IMR-90 (cell line): ENCODE measurements around the gene EIF5A2. TPM values are rescaled to one million over a fixed set of nuclear protein-coding genes. Genes with fewer than 3 reads are reported as not detected.

Experiments used
- ATAC-seq: fragments of 200-7000 bp; cut with Tn5 transposase; 2 replicates; pipeline ENCODE4 v1.9.1; 2020; ENCODE audit warnings: low read depth, mild to moderate bottlenecking, moderate library complexity
- BruUV-seq: library from RNA; stranded (reverse); fragments of 400-500 nt; replicated peaks from 2 replicates; lab custom pipeline; 2021; lab: Mats Ljungman, UMichigan
- CTCF ChIA-PET: fragments of 300-600 bp; formaldehyde crosslinking; extraction: SDS; loops from one replicate; lab custom pipeline; 2021; ENCODE audit warnings: antibody characterized with exemption; lab: Yijun Ruan, JAX
- POLR2A ChIA-PET: fragments of 300-600 bp; sonication (Branson Sonifier 250); formaldehyde crosslinking; loops from one replicate; lab custom pipeline; 2022; ENCODE audit warnings: antibody characterized with exemption; ENCODE audit not compliant: unreplicated experiment; lab: Charles Lee
- DNase-seq: peaks from one replicate; pipeline ENCODE4 v3.0.0; 2013
- H2AFZ ChIP-seq: replicated peaks from 2 replicates; pipeline ENCODE3; 2013; ENCODE audit warnings: low read length, mild to moderate bottlenecking; ENCODE audit not compliant: poor library complexity
- H2AK5ac ChIP-seq: 2 replicates; pipeline ENCODE4 v1.6.1; 2013; ENCODE audit warnings: low read depth, low read length, inconsistent platforms
- H2AK9ac ChIP-seq: replicated peaks from 2 replicates; pipeline ENCODE3; 2013; ENCODE audit warnings: mild to moderate bottlenecking, low read depth, low read length, moderate library complexity; ENCODE audit not compliant: poor library complexity
- H2BK120ac ChIP-seq: 2 replicates; pipeline ENCODE4 v1.6.1; 2013; ENCODE audit warnings: low read depth, low read length, inconsistent platforms
- H2BK15ac ChIP-seq: 3 replicates; pipeline ENCODE4 v1.6.1; 2013; ENCODE audit warnings: low read depth, low read length, inconsistent platforms
- H2BK20ac ChIP-seq: 2 replicates; pipeline ENCODE4 v1.6.1; 2013; ENCODE audit warnings: low read depth, mild to moderate bottlenecking, inconsistent platforms, low read length, moderate library complexity
- H2BK5ac ChIP-seq: 2 replicates; pipeline ENCODE4 v1.6.1; 2013; ENCODE audit warnings: mild to moderate bottlenecking, low read depth, low read length, inconsistent platforms; ENCODE audit not compliant: poor library complexity, severe bottlenecking
- H3K14ac ChIP-seq: replicated peaks from 2 replicates; pipeline ENCODE4 v1.6.1; 2013; ENCODE audit warnings: low read depth, low read length, inconsistent platforms
- H3K18ac ChIP-seq: 2 replicates; pipeline ENCODE4 v1.6.1; 2013; ENCODE audit warnings: low read depth, low read length, control low read depth
- H3K23ac ChIP-seq: 2 replicates; pipeline ENCODE4 v1.6.1; 2013; ENCODE audit warnings: low read depth, low read length, inconsistent platforms
- H3K27ac ChIP-seq: 2 replicates; pipeline ENCODE4 v1.5.1; 2013; ENCODE audit warnings: mild to moderate bottlenecking, control low read depth, low read length; ENCODE audit not compliant: insufficient read depth
- H3K27me3 ChIP-seq: 2 replicates; pipeline ENCODE4 v1.6.1; 2013; ENCODE audit warnings: low read length; ENCODE audit not compliant: control insufficient read depth, insufficient read depth
- H3K36me3 ChIP-seq: 2 replicates; pipeline ENCODE4 v1.6.1; 2013; ENCODE audit warnings: low read length, mixed read lengths; ENCODE audit not compliant: control insufficient read depth, insufficient read depth
- H3K4ac ChIP-seq: 2 replicates; pipeline ENCODE4 v1.6.1; 2013; ENCODE audit warnings: low read depth, low read length, inconsistent platforms
- H3K4me1 ChIP-seq: 2 replicates; pipeline ENCODE4 v1.6.1; 2013; ENCODE audit warnings: low read length, mixed read lengths; ENCODE audit not compliant: control insufficient read depth, insufficient read depth
- H3K4me2 ChIP-seq: 2 replicates; pipeline ENCODE4 v1.6.1; 2013; ENCODE audit warnings: low read depth, mild to moderate bottlenecking, control low read depth, low read length, moderate library complexity
- H3K4me3 ChIP-seq: 2 replicates; pipeline ENCODE4 v1.5.1; 2013; ENCODE audit warnings: low read depth, mild to moderate bottlenecking, control low read depth, low read length, moderate library complexity; ENCODE audit not compliant: insufficient read depth
- H3K56ac ChIP-seq: 2 replicates; pipeline ENCODE4 v1.6.1; 2013; ENCODE audit warnings: low read length, inconsistent platforms; ENCODE audit not compliant: insufficient read depth; ENCODE audit errors: extremely low read depth
- H3K79me1 ChIP-seq, 2 experiments: 2 replicates each; pipeline ENCODE4 v1.6.1; 2013; ENCODE audit warnings: low read length in 2 of 2, inconsistent platforms in 1 of 2, low read depth in 1 of 2
- H3K9ac ChIP-seq: 2 replicates; pipeline ENCODE4 v1.6.1; 2013; ENCODE audit warnings: low read depth, low read length, control low read depth
- H3K9me1 ChIP-seq: 2 replicates; pipeline ENCODE4 v1.6.1; 2013; ENCODE audit warnings: low read length, inconsistent platforms; ENCODE audit not compliant: insufficient read depth
- H3K9me3 ChIP-seq: 2 replicates; pipeline ENCODE4 v1.6.1; 2013; ENCODE audit warnings: low read length; ENCODE audit not compliant: control insufficient read depth, insufficient read depth
- H4K20me1 ChIP-seq: 2 replicates; pipeline ENCODE4 v1.6.1; 2013; ENCODE audit warnings: low read length, inconsistent platforms; ENCODE audit not compliant: insufficient read depth
- H4K5ac ChIP-seq: 2 replicates; pipeline ENCODE4 v1.6.1; 2013; ENCODE audit warnings: mild to moderate bottlenecking, low read depth, low read length, control low read depth
- H4K8ac ChIP-seq, 2 experiments: 2 replicates each; pipeline ENCODE4 v1.6.1; 2013; ENCODE audit warnings: low read depth in 2 of 2, low read length in 2 of 2, control low read depth in 1 of 2, inconsistent platforms in 1 of 2
- H4K91ac ChIP-seq: 2 replicates; pipeline ENCODE4 v1.6.1; 2013; ENCODE audit warnings: low read depth, low read length, inconsistent platforms; ENCODE audit not compliant: insufficient read depth
- BHLHE40 ChIP-seq: fragments of 150-350 bp; IDR thresholded peaks from 2 replicates; pipeline ENCODE4 v1.6.1; 2016; ENCODE audit warnings: mild to moderate bottlenecking, low read depth, low read length
- CTCF ChIP-seq: conservative IDR thresholded peaks from 2 replicates; pipeline ENCODE4 v1.5.1; 2012; ENCODE audit warnings: mild to moderate bottlenecking, low read depth, low read length, improper control_type of control experiment
- ELK1 ChIP-seq: fragments of 150-350 bp; IDR thresholded peaks from 2 replicates; pipeline ENCODE4 v1.6.1; 2016; ENCODE audit warnings: low read depth, mild to moderate bottlenecking, low read length, moderate library complexity, borderline replicate concordance
- MAFK ChIP-seq: IDR thresholded peaks from 2 replicates; pipeline ENCODE4 v1.6.1; 2012; ENCODE audit warnings: low read depth, low read length, improper control_type of control experiment
- MAZ ChIP-seq: IDR thresholded peaks from 2 replicates; pipeline ENCODE4 v1.6.1; 2012; ENCODE audit warnings: low read depth, mild to moderate bottlenecking, low read length, improper control_type of control experiment, moderate library complexity, borderline replicate concordance
- MXI1 ChIP-seq: IDR thresholded peaks from 2 replicates; pipeline ENCODE4 v1.6.1; 2012; ENCODE audit warnings: low read depth, mild to moderate bottlenecking, low read length, moderate library complexity, borderline replicate concordance
- NFE2L2 ChIP-seq: fragments of 150-350 bp; IDR thresholded peaks from 2 replicates; pipeline ENCODE4 v1.6.1; 2016; ENCODE audit warnings: low read depth, mild to moderate bottlenecking, low read length
- POLR2A ChIP-seq: IDR thresholded peaks from 2 replicates; pipeline ENCODE4 v1.6.1; 2012; ENCODE audit warnings: mild to moderate bottlenecking, low read depth, low read length
- RAD21 ChIP-seq: IDR thresholded peaks from 2 replicates; pipeline ENCODE4 v1.6.1; 2012; ENCODE audit warnings: low read length, improper control_type of control experiment
- RCOR1 ChIP-seq: IDR thresholded peaks from 2 replicates; pipeline ENCODE4 v1.6.1; 2012; ENCODE audit warnings: mild to moderate bottlenecking, low read length, improper control_type of control experiment; ENCODE audit not compliant: insufficient replicate concordance
- SMC3 ChIP-seq: fragments of 150-350 bp; IDR thresholded peaks from 2 replicates; pipeline ENCODE4 v1.6.1; 2016; ENCODE audit warnings: low read depth, mild to moderate bottlenecking, antibody characterized with exemption, low read length, moderate library complexity
- USF2 ChIP-seq: fragments of 150-350 bp; IDR thresholded peaks from 2 replicates; pipeline ENCODE4 v1.6.1; 2017; ENCODE audit warnings: mild to moderate bottlenecking, antibody characterized with exemption, low read length, low read depth
- WGBS, 2 experiments: methylation state at CpG; one replicate each; pipeline versions ENCODE4 v1.1.5 to v1.1.7; 2013; ENCODE audit warnings: missing lambda C conversion rate in 2 of 2; ENCODE audit not compliant: insufficient read length in 1 of 2; ENCODE audit errors: extremely low coverage in 2 of 2; 5-methylcytosine and 5-hydroxymethylcytosine counted together
- dilution Hi-C: fragments of 300-500 bp; cut with HindIII; formaldehyde crosslinking; loops from one replicate; pipeline ENCODE4 v1.14.3; 2018; ENCODE audit warnings: low sequenced_read_pairs; ENCODE audit not compliant: unreplicated experiment
- in situ Hi-C: fragments of 300-500 bp; cut with MboI; formaldehyde crosslinking; loops from 3 replicates; pipeline ENCODE4 v1.14.3; 2019; ENCODE audit warnings: low sequenced_read_pairs, inconsistent platforms, mixed read lengths
- intact Hi-C: fragments of 100-400 bp; cut with micrococcal nuclease; formaldehyde crosslinking; loops from 2 replicates; pipeline ENCODE4 v1.10.0; 2022
- polyA plus RNA-seq, 3 experiments: library from polyadenylated mRNA; depleted of rRNA; stranded (reverse); fragments of >200 nt; gene quantifications; 2 replicates each; pipeline ENCODE4 v1.2.3, GENCODE V29; 2012; ENCODE audit warnings: low replicate concordance in 1 of 3
- total RNA-seq: library from RNA; depleted of rRNA; stranded (reverse); fragments of >200 nt; gene quantifications from 2 replicates; pipeline ENCODE4 v1.2.3, GENCODE V29; 2012

The EIF5A2 gene
- total and polyA plus RNA-seq, 2 of the 4 experiments (the other 2 are of a cell fraction) = 7.7 to 7.8 TPM

GRCh38 chr3:170953736-170954135 is 45.3 kb upstream of the EIF5A2 start:
- no peak overlapping the region for H4K8ac ChIP-seq
- no peak overlapping the region for H4K91ac ChIP-seq
- H3K36me3 ChIP-seq = no peaks in the 10 kb centered on the region
- no peak overlapping the region for H3K4me3 ChIP-seq
- no TSS peak for BruUV-seq
- H3K27ac ChIP-seq = no peak overlapping the region
- H2AK5ac ChIP-seq = no peak overlapping the region
- H2BK5ac ChIP-seq = no peak overlapping the region
- H3K4me2 ChIP-seq = no peak overlapping the region
- H3K9ac ChIP-seq = no peak overlapping the region
- H2BK120ac ChIP-seq = no peak overlapping the region
- no peak overlapping the region for H3K4ac ChIP-seq
- no peak for ATAC-seq
- no peak for DNase-seq
- H3K18ac ChIP-seq = no peak overlapping the region
- dilution Hi-C loops (no loop called here), intact Hi-C loops (no loop called here), in situ Hi-C loops (loop anchor here (25.0 kb wide), 1 partner anchor 809 kb away; no protein-coding TSS in a partner anchor)
- H3K23ac ChIP-seq = no peak overlapping the region
- CTCF ChIA-PET = interaction anchor here (1.4 kb wide), 1 partner anchor 44 kb away, joined by 3 read pairs; no protein-coding TSS in a partner anchor
- TF ChIP-seq POLR2A (no peak), NFE2L2 (no peak), BHLHE40 (no peak), MAFK (no peak), MXI1 (no peak), USF2 (no peak), SMC3 (no peak), RAD21 (no peak), CTCF (no peak), RCOR1 (no peak), MAZ (no peak), ELK1 (no peak)
- no peak overlapping the region for H2AFZ ChIP-seq
- no peaks in the 10 kb centered on the region for H3K9me3 ChIP-seq
- H2BK15ac ChIP-seq = no peak overlapping the region
- H3K27me3 ChIP-seq = peaks cover 13% of the 10 kb centered on the region
- POLR2A ChIA-PET = no interaction called here
- no peak overlapping the region for H4K5ac ChIP-seq
- no CpG with 5 or more reads among the region's 12 CpGs for WGBS, 2 experiments
- no peak overlapping the region for H3K14ac ChIP-seq
- H3K56ac ChIP-seq = no peak overlapping the region
- no peaks in the 10 kb centered on the region for H3K9me1 ChIP-seq
- H2BK20ac ChIP-seq = no peak overlapping the region
- H3K4me1 ChIP-seq = no peaks in the 10 kb centered on the region
- no peak overlapping the region for H2AK9ac ChIP-seq
- no peaks in the 10 kb centered on the region for H4K20me1 ChIP-seq
- no peaks in the 10 kb centered on the region for H3K79me1 ChIP-seq
